Mucosa of stomach (tissue), 1 donor: ENCODE data around the gene ACADS.

Experiments
- H3K27me3 ChIP-seq: one replicate; pipeline ENCODE4 v1.7.0; 2013; ENCODE audit warnings: mild to moderate bottlenecking, low read length; ENCODE audit not compliant: control insufficient read depth, insufficient read depth
- H3K36me3 ChIP-seq: one replicate; pipeline ENCODE4 v1.7.0; 2013; ENCODE audit warnings: low read length; ENCODE audit not compliant: control insufficient read depth, insufficient read depth
- H3K4me1 ChIP-seq: one replicate; pipeline ENCODE4 v1.7.0; 2013; ENCODE audit warnings: mild to moderate bottlenecking, low read length; ENCODE audit not compliant: control insufficient read depth, insufficient read depth
- H3K4me3 ChIP-seq: one replicate; pipeline ENCODE4 v1.7.0; 2013; ENCODE audit warnings: low read length
- H3K9ac ChIP-seq: one replicate; pipeline ENCODE4 v1.7.0; 2013; ENCODE audit warnings: mild to moderate bottlenecking, low read length, moderate library complexity
- H3K9me3 ChIP-seq: one replicate; pipeline ENCODE4 v1.7.0; 2013; ENCODE audit warnings: mild to moderate bottlenecking, low read length, moderate library complexity; ENCODE audit not compliant: control insufficient read depth
- donor health status: Pancreatic carcinoma.

The ACADS gene

DNA sequence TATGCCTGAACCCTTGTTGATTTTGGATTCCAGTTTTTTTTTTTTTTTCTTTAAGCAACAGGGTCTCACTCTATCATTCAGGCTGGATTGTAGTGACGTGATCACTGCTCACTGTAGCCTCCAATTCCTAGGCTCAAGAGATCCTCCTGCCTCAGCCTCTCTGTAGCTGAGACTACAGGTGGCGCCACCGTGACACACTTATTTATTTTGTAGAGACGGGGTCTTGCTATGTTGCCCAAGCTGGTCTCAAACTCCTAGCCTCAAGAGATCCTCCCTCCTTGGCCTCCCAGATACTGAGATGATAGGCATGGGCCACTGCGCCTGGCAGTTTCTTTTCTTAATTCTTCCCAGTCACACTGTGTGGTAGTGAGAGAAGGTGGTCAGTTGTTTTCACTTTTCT, 25.2 kb downstream of the ACADS start:
- Histone ChIP-seq H3K36me3 (no peaks in the 10 kb centered on the region), H3K4me3 (no peak overlapping the region), H3K4me1 (no peaks in the 10 kb centered on the region), H3K27me3 (no peaks in the 10 kb centered on the region), H3K9ac (no peak overlapping the region), H3K9me3 (no peaks in the 10 kb centered on the region)

- no peaks in the 10 kb centered on the region for H3K36me3 ChIP-seq
- no peak overlapping the region for H3K4me3 ChIP-seq
- no peaks in the 10 kb centered on the region for H3K27me3 ChIP-seq
- no peaks in the 10 kb centered on the region for H3K9me3 ChIP-seq
- no peaks in the 10 kb centered on the region for H3K4me1 ChIP-seq
- H3K9ac ChIP-seq, result no peak overlapping the region
These were observed 25.8 kb downstream of the ACADS start for GRCh38 chr12:120751389-120751788.

GRCh38 chr12:120754792-120755191, 29.2 kb downstream of the ACADS start:
- no peak overlapping the region for H3K4me3 ChIP-seq
- no peaks in the 10 kb centered on the region for H3K4me1 ChIP-seq
- no peak overlapping the region for H3K9ac ChIP-seq
- H3K9me3 ChIP-seq, result no peaks in the 10 kb centered on the region
- H3K27me3 ChIP-seq, result no peaks in the 10 kb centered on the region
- no peaks in the 10 kb centered on the region for H3K36me3 ChIP-seq

DNA sequence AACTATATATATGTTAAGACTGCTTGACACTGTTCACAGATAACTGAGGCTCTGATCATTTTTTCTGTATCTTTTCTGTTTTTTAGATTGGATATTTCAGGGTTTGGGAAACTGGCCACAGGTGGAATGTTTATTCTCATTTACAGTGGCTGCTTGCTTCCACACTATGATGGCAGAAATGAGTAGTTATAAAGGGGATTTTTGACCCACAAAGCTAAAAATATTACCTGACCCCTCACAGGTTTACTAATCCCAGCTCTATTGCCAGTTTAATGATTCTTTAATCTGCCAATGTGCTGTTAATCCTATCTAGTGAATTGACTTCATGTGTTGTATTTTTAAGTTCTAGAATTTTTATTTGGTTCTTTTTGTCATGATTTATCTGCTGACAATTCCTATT, 29.6 kb downstream of the ACADS start:
- Histone ChIP-seq H3K9ac (no peak overlapping the region), H3K27me3 (no peaks in the 10 kb centered on the region), H3K4me3 (no peak overlapping the region), H3K9me3 (no peaks in the 10 kb centered on the region), H3K36me3 (no peaks in the 10 kb centered on the region), H3K4me1 (no peaks in the 10 kb centered on the region)

GRCh38 chr12:120757226-120757742, 31.7 kb downstream of the ACADS start:
- H3K36me3 ChIP-seq, result no peaks in the 10 kb centered on the region
- no peak overlapping the region for H3K9ac ChIP-seq
- no peaks in the 10 kb centered on the region for H3K4me1 ChIP-seq
- no peaks in the 10 kb centered on the region for H3K9me3 ChIP-seq
- no peak overlapping the region for H3K4me3 ChIP-seq
- no peaks in the 10 kb centered on the region for H3K27me3 ChIP-seq

DNA sequence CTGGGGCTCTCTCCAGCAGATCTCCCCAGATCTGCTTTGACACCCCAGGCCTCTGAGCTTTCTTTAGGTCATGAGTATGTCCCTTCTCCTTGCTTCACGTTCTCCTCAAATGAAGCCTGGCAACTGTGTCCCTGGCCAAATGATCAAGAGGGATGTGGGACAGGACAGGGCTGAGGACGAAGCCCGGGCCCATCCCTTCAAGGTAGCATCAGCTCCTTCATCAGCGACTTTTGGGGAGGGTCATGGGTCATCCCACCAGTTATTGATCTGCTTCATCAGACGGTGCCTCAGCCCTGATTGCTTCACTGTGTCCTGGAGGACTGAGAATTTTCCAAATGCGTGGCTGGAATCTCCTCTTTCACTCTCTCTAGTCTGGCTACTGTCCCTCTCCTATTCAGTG, 32.3 kb downstream of the ACADS start:
- Histone ChIP-seq H3K9ac (no peak overlapping the region), H3K4me1 (no peaks in the 10 kb centered on the region), H3K36me3 (peaks cover 3% of the 10 kb centered on the region), H3K27me3 (no peaks in the 10 kb centered on the region), H3K4me3 (no peak overlapping the region), H3K9me3 (no peaks in the 10 kb centered on the region)

- Histone ChIP-seq H3K27me3 (no peaks in the 10 kb centered on the region), H3K4me1 (no peaks in the 10 kb centered on the region), H3K4me3 (no peak overlapping the region), H3K9ac (no peak overlapping the region), H3K36me3 (peaks cover 5% of the 10 kb centered on the region), H3K9me3 (no peaks in the 10 kb centered on the region)
These were observed 33.4 kb downstream of the ACADS start for GRCh38 chr12:120758798-120759590.

DNA sequence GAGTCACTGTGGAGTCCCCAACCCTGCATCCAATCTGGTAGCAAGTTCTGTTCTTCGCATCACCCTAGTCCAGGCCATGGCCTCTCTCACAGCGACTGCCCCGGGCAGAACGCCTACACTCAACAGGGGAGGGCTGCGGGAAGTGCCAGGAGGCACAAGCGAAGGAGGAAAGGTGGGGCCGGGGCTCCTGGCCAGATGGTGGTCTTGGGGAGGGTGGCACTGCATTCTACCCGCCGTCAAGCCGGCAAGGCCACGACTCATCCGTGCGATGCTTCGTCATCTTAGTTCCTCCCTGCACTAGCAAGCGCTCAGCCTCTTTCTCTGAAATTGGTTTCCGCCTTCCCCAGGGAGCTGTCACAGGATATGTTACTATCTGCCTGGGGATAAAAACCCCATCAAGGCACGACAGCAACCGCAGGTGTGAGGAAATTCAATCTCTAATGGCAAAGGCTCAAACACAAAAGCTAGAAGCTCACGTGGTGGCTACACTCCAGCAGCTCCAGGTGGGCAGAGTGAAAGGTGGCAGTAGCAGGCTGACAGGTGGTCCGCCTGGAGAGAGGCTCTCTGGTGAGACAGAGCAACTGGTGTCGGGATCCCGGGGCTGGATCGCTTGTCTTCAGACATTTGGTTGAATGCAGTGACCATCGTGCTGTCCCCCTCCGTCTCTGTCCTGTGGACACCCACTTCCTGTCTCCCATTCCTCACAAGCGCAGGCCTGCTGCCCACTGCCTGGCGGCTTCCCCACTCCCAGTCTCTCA, 34.1 kb downstream of the ACADS start:
- no peaks in the 10 kb centered on the region for H3K9me3 ChIP-seq
- H3K27me3 ChIP-seq, result no peaks in the 10 kb centered on the region
- no peaks in the 10 kb centered on the region for H3K4me1 ChIP-seq
- peaks cover 5% of the 10 kb centered on the region for H3K36me3 ChIP-seq
- H3K9ac ChIP-seq, result no peak overlapping the region
- no peak overlapping the region for H3K4me3 ChIP-seq

DNA sequence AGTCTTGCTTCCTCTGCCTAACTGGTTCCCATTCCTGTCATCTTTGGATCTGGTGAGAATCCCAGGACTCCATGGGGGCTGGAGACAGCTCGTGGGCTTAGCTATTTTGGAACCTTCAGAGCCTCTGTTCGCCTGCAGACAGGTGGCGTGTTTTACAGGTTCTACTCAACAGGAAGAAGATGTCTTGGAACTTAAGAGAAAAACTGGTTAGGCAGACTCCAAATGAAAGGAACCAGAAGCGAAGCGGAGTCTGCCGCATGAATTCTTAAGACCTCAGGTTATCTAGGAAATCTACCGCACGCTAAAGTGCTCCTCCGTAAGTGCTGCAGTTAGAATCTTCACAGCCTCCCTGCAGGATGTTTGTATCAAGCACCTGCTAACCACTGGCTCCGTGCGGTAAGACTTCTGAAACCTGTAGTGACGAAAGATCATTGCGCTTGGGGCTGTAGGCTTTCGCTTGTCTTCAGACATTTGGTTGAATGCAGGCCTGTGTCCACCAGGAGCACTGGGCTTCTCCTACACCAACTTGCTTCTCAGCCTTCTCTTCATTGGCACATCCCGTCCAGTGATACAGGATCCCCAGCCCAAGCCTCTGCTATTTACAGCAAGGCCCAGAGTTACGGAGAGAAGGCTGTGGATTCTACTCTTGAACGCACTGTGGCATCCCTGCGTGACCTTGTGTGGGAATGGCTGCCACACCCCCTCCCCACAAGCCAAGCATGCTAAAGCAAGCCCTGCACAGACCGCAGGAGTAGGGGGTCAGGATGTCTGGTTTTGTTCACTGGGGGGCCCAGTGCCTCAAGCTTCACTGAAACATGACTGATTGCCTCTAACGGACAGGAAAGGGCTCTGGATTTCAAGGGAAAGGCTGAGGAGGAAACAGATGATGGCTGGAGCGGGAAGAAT, 35.0 kb downstream of the ACADS start:
- H3K9me3 ChIP-seq, result no peaks in the 10 kb centered on the region
- H3K27me3 ChIP-seq, result no peaks in the 10 kb centered on the region
- H3K9ac ChIP-seq, result no peak overlapping the region
- no peak overlapping the region for H3K4me3 ChIP-seq
- H3K36me3 ChIP-seq, result peaks cover 5% of the 10 kb centered on the region
- H3K4me1 ChIP-seq, result no peaks in the 10 kb centered on the region

DNA sequence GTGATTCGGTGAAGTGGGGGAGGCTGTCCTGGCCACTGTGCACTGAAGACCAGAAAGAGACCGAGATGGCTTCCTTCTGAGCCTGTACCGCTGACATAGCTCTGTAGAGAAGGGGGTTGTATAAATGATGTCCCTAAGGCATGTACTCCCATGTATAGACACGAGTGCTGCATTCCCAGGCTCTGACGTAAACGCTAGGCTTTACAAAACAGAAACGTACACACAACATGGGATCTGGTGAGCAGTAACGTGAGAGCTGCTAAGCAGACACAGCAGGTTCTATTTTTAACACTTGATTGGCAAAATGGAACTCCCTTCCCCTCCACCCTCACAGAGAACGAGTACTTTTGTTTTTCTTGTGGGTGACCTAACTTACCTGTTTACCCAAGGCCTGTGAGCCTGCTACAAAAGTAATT, 35.9 kb downstream of the ACADS start:
- Histone ChIP-seq H3K4me3 (no peak overlapping the region), H3K4me1 (no peaks in the 10 kb centered on the region), H3K27me3 (no peaks in the 10 kb centered on the region), H3K9ac (no peak overlapping the region), H3K36me3 (peaks cover 8% of the 10 kb centered on the region), H3K9me3 (no peaks in the 10 kb centered on the region)

DNA sequence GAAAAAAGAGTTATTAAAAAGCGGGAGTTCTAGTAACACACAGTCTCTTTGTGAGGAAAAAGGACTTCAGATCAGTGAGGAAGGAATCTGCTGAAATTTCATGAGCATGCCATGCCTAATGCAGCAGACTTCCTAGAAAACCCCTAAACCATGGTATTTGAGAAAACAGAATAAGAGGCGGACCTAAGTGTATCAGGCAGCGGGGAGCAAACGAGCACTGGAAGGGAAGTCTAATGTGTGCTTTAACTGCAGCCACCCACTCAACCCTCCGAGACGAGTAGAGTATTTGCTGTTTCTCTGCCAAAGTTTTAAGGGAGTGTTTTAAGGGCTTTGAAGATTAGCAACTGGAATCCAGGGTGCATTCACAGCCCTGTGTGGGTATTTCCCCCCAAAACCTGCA, 36.5 kb downstream of the ACADS start:
- Histone ChIP-seq H3K4me3 (no peak overlapping the region), H3K27me3 (no peaks in the 10 kb centered on the region), H3K36me3 (peaks cover 11% of the 10 kb centered on the region), H3K4me1 (no peaks in the 10 kb centered on the region), H3K9me3 (no peaks in the 10 kb centered on the region), H3K9ac (no peak overlapping the region)
